Activated CD8-positive, alpha-beta memory T cell treated with anti-CD3 and anti-CD28 coated beads, Interleukin-2, amount 50 U/mL, for 4 hours (primary cell): Measurements from ENCODE around the gene CACNG4.

Source experiments
- DNase-seq: peaks from one replicate; pipeline ENCODE4 v3.0.0-alpha.2; 2020

Gene CACNG4

DNA sequence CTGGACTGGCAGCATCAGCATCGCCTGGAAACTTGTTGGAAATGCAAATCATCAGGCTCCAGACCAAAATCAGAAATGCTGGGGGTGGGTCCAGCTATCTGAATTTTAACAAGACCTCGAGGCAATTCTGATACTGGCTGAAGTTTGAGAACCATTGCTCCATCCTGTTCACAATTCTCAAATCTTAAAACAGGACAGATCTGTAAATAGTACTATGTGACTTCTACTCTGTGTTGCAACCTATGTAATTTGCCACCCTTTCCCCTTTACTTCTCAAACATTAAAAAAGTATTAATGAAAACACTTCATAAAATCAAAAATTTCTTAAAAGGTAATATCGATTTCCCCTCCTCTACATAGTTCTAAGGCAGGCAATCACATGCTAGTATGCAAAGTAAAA, 108.4 kb downstream of the CACNG4 start:
- no peak for DNase-seq

DNA sequence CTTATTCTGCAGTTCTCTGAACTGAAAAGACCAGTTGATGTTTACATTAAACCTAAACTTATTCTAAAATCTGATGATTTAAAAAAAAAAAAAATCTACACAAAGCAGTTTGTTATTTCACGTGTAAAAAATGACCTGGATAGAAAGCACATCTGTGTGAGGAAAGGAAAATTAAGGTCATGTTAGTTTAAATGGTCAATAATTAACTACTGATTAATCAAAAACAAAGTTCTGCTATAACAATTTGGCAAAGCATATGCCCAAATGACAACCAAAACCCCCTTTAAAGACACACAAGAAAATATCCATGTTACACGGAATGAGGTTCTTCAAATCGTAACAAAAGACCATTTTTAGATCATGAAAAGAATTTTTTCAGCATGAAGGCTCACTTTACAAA, 110.3 kb downstream of the CACNG4 start:
- no peak for DNase-seq

DNA sequence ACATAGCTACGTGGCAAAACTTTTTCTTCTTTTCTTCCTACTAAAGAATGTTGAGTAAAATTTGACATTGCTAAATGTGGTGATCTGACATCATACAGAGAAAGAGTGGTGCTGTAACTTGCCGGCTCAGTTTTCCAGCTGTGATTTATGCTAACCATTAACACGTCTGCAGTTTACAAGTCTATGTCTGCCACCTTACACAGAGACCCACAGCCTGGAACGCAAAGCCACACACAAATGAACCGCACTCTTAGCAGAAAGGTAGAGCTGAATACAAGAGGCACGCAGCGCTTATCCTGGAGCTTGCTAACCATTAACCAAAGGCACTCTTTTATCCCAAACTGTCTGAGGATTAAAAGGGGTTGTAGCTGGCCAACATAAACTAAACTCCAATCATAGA, 111.8 kb downstream of the CACNG4 start:
- DNase-seq: no peak

DNA sequence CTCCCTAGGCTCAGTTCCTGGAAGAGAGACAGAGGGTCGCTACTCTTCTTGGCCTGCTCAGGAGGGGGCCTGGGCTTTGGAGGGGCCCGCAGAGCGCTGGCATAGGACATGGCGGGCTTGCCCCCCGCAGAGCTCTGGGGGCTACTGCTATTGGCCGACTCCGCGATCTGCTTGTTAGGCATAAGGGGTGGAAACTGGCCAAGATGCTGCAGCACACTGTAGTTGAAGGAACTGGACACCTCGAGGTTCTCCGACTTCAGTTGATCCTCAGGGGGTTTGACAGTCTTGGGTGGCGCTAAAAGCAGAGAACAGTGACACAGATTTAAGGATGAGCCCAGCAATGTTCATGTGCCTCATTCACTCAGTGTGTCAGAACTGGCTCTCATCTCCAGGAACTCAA, 113.8 kb downstream of the CACNG4 start:
- DNase-seq: no peak

DNA sequence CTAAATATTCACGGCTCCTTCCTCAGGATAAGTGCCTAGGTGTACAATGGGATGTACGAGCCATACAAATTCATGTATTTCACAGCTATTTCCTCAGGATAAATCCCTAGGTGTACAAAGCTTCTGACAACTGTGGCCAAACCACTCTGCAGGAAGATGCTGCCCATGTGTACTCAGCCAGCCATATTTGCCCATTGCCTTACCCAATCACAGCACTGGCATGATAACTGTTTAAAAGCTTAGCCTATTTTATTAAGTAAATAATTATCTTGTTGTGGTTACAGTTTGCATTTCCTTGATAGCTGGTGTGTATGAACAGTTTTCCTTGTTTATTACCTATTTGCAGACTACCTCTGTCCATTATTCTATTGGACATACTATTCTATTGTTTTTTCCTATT, 115.0 kb downstream of the CACNG4 start:
- DNase-seq: no peak

DNA sequence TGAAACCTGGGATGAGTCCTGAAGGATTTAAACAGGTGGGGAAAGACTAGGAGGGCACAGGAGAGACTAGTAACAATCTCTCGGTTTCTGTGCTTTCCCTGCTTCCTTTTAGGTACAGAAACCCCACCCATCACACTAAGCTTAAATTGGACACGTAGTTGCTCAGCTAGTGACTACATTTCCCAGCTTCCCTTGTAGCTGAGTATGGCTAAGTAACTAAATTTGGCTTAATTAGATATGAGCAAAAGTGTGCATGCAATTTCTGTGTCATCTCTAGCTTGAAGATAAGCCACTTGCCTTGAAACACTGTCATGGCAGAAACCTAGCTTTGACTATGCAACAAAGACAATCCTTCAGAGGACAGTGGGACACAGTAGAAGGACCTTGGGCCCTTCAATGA, 116.3 kb downstream of the CACNG4 start:
- no peak for DNase-seq

DNA sequence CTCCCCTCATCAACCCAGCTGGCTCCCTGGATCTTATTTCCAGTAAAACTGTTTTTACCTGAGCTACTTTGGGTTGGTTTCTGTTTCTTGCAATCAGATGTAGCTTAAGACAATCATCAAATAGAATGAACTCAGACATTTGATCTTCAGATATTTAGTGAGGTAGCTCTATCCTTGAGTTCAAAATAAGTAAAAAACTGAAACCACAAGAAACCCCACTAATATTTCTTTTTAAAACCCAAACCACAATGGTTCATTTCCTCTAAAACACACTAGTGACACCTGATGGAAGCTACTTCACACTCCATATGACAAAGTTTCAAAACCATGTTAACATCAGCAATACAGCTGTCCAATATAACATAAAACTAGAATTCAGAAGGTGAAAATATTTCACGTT, 117.6 kb downstream of the CACNG4 start:
- DNase-seq: no peak
